HG03066 (cell line): ENCODE data around the gene OGDHL.
"Not testable (repeated sequence)": the region's sequence is repeated elsewhere in the genome, so short reads cannot be mapped to it uniquely, and the experiment has no call there.

ENCODE experiments used
- ATAC-seq: cut with Tn5 transposase; IDR thresholded peaks from one replicate; pipeline ENCODE4 v1.9.1; 2021; ENCODE audit warnings: low read depth; ENCODE audit not compliant: unreplicated experiment

The OGDHL gene

DNA sequence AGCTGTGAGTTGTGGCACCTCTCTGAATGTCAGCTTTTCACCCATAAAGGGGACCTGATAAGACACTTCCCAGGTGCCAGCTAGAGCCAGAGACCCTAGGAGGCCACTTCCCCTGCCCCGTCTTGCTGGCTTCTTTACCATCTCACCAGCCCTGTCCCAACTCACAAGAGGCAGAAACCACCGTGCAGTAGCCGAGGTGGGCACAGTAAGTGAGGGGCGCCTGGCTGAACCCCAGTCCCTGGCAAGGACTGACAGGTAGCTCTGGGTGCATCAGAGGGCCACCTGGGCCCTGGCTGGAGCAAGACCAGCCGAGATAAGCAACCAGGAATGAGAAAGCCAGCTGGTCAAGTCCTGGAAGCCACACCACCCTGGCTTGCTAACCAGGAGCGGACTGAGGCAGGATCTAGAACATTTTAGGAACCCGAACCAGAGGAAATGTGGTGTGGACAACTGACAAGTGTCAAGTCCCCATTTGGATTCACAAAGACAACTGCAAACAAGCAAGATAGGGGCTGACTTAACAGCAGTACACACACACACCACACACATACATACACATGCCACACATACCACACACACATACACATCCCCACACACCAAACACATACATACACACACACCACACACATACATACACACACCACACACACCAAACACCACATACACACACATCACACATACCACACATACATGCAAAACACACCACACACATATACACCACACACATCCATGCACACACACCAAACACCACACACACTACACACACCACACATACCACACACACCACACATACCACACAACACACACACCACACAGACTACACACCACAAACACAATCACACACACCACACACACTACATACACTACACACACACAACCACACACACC lies 20.8 kb downstream of the OGDHL start:
- no peak for ATAC-seq

GRCh38 chr10:49740346-49741107 lies 21.6 kb downstream of the OGDHL start:
- ATAC-seq: no peak

- no peak for ATAC-seq
These were observed 22.7 kb downstream of the OGDHL start for GRCh38 chr10:49739426-49739825.

DNA sequence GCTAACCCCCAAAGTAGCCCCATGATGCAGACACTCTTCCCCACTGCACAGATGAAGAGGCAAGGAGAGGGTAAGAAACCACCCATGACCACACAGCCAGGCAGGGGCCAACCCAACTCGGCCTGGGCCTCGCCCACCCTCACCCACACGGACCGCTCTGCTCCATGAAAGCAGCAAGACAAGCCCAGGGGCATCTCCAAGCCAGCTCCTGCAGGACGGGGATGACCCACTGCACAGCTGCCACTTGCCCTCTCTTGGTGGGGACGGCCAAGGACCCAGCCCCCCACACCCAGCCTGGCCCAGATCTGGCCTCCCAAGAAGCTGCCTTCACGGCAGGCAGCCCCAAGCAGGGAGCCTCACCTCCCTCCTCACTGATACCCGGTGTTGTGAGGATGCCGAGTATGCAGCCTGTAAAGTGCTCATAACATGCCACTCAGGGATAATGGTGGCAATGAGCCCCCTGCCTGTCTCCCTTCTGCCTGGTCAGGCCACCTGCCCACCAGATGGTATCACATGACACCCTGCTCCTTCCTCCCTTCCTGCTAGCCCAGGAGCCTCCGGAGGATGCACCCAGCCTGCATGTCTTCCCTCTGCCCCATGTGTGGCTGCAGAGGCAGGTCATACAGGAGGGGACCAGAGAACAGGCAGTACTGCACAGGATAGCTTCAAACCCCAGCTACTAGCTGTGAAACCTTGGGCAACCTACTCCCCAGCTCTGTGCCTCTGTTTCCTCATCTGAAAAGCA lies 23.3 kb downstream of the OGDHL start:
- no peak for ATAC-seq

DNA sequence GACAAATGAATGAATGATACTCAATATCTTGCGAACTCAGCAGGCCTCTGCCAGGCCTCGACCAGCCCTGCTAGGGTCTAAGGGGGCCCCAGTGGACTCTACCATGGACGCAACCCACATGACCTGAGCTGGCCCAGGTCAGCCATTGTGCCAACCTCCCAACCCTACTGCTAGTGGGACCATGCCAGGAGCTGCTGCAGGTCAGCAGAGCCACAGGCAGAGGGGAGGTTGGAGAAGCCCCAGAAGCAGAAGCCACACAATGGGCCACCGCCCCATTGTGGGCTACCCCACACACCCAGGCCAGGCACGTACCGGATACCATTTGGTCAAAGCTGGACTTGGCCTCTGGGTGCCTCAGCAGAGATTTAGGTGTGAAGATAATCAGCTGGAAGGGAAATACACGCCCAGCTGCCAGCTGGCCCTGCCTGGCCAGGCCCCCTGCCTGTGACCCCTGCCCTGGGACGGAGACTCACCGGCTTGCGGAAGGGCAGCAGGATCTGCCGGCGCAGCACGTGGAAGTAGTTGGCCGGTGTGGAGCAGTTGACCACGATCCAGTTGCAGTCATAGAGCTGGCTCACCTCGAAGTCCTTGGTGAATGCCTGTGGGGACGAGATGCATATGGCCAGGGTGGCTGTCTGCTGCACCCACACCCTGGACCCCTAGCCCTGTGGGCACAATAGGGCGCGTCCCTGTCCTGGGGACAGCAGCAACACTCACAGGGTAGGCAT lies 24.5 kb downstream of the OGDHL start:
- no peak for ATAC-seq

DNA sequence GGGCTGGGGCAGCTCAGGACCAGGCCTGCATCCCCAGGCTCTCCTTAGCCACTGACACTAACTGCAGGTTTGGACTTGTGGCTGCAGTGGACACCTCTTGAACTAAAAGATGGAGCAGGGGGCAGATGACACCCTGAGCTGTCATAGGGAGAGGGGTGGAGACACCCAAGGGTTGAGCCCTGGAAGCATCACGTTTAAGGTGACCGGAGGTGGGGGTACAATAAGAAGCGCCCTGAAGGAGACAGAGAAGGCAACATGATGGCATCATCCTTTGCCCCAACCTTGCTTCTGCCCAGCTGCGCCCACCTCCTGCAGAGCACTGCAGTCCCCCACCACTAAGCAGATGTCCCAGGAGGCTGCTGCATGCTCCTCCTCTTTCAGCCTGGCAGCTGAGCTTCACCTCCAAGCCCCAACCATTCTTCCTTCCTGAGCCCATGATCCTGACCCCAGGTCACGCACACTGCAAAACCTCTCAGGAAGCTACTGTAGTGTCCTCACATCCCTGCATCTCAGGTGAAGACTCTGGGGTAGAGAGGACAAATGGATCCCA lies 25.5 kb downstream of the OGDHL start:
- ATAC-seq: no peak

- no peak for ATAC-seq
These were observed 26.1 kb downstream of the OGDHL start for GRCh38 chr10:49735848-49736563.

DNA sequence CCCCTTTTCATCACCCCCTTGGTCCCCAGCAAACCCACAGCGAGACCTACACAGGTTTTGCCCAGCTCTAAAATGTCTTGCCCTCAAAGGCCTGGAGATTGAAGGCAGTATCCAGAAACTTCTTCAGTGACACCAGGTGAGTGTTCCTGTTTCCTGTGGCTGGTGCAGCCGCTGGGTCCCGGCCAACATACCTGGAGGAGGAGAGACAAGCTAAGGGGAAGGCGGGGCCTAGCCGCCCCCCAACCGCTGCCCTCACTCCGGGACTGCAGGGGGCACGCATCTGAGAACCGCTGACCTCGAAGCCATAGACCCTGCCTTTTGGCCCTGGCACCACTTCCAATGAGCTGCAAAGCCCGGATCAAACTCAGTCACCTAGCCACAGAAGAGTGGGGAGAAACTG lies 27.0 kb downstream of the OGDHL start:
- ATAC-seq: no peak

- ATAC-seq: no peak
These were observed 27.4 kb downstream of the OGDHL start for GRCh38 chr10:49734676-49735075.

DNA sequence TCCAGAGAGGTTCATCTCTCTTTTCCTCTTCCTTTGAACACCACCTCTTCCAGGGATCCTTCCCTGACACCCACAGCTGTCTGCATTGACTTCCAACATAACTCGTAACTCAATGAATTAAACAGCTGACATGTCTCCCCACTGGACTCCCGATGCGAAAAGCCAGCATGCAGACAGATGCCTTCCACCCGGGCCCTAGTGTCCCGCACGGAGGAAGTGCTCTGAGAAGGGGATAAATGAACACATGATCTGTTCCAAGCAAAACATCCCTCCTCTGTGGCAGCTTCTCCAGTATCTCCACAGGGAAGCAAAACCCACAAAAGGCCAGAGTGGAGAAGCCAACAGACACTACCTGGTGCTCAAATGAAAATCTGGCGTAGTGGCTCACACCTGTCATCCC lies 28.3 kb downstream of the OGDHL start:
- ATAC-seq: no peak

DNA sequence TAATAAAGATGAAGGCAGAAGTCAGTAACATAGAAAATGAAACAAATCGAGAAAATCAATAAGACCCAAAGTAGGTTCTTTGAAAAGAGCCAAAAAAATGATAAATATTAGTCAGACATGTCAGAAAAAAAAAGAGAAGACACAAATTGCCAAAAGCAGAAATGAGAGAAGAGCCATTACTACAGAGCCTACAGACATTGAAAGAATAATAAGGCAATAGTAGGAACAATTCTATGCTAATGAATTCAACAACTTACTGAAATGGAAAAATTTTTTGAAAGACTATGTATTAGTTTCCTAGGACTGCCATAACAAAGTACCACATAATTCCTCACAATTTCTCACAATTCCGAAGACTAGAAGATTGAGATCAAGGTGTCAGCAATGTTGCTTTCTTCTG lies 35.5 kb downstream of the OGDHL start:
- no peak for ATAC-seq

DNA sequence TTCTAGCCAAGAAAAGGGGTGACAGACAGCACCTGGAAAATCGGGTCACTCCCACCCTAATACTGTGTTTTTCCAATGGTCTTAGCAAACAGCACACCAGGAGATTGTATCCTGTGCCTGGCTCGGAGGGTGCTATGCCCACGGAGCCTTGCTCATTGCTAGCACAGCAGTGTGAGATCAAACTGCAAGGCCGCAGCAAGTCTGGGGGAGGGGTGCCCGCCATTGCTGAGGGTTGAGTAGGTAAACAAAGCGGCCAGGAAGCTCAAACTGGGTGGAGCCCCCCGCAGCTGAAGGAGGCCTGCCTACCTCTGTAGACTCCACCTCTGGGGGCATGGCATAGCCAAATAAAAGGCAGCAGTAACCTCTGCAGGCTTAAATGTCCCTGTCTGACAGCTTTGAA lies 47.0 kb downstream of the OGDHL start:
- not testable (repeated sequence) for ATAC-seq

- ATAC-seq: no peak
These were observed 48.9 kb downstream of the OGDHL start for GRCh38 chr10:49713266-49713665.

GRCh38 chr10:49711481-49711880 lies 50.6 kb downstream of the OGDHL start:
- no peak for ATAC-seq

- no peak for ATAC-seq
These were observed 51.2 kb downstream of the OGDHL start for GRCh38 chr10:49710966-49711365.

DNA sequence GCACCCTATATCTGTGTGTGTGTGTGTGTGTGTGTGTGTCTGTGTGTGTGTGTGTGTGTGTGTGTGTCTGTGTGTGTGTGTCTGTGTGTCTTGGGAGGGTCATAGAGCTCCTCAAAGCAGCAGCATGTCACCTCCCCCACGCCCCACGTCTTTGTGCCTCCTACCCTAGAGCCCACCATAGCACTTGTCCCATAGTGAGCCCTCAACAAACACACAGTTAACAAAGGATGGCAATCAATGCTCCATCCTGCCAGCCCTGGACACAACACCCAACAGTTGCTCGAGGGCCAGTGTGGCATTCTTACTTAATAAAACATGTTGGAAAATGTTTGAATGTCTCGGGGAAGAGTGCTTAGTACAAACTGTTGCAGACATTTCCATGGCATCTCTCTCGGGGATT lies 52.2 kb downstream of the OGDHL start:
- ATAC-seq: no peak

- no peak for ATAC-seq
These were observed 54.5 kb downstream of the OGDHL start for GRCh38 chr10:49707585-49707984.

GRCh38 chr10:49700997-49701396 lies 61.1 kb downstream of the OGDHL start:
- no peak for ATAC-seq

GRCh38 chr10:49700211-49700610 lies 61.9 kb downstream of the OGDHL start:
- ATAC-seq: no peak

- ATAC-seq: no peak
These were observed 63.4 kb downstream of the OGDHL start for GRCh38 chr10:49698679-49699078.
